WTC11 (cell line): ENCODE results near the gene SRCIN1. TPM values are rescaled to one million over a fixed set of nuclear protein-coding genes. Genes with fewer than 3 reads are reported as not detected.

Experiments used
- ATAC-seq: fragments of 200-7000 bp; cut with Tn5 transposase; 2 replicates; pipeline ENCODE4 v1.10.0; 2021; ENCODE audit warnings: mild to moderate bottlenecking, moderate library complexity
- CTCF ChIA-PET: fragments of 300-600 bp; sonication (Branson Sonifier 250); formaldehyde crosslinking; loops from one replicate; lab custom pipeline; 2021; ENCODE audit warnings: antibody characterized with exemption; lab: Charles Lee
- POLR2A ChIA-PET: fragments of 350-600 bp; sonication (Branson Sonifier 250); formaldehyde crosslinking; loops from one replicate; lab custom pipeline; 2021; ENCODE audit warnings: antibody characterized with exemption; lab: Charles Lee
- DNase-seq: peaks from one replicate; pipeline ENCODE4 v3.0.0; 2021; ENCODE audit warnings: low spot score
- H3K27ac Mint-ChIP-seq: 2 replicates; pipeline ENCODE4 v1.8.0; 2021; ENCODE audit warnings: mixed read lengths
- H3K27me3 Mint-ChIP-seq: 2 replicates; pipeline ENCODE4 v1.8.0; 2021; ENCODE audit warnings: low read depth, mild to moderate bottlenecking, moderate library complexity, mixed read lengths
- H3K36me3 Mint-ChIP-seq: 2 replicates; pipeline ENCODE4 v1.8.0; 2021; ENCODE audit warnings: mixed read lengths
- H3K4me1 Mint-ChIP-seq: 2 replicates; pipeline ENCODE4 v1.8.0; 2022; ENCODE audit warnings: mixed read lengths
- H3K4me3 Mint-ChIP-seq: 2 replicates; pipeline ENCODE4 v1.8.0; 2021; ENCODE audit warnings: mild to moderate bottlenecking, moderate library complexity, mixed read lengths
- H3K9me3 Mint-ChIP-seq: 2 replicates; pipeline ENCODE4 v1.8.0; 2021; ENCODE audit warnings: mixed read lengths
- ARID4B ChIP-seq: sonication (generic); formaldehyde crosslinking; IDR thresholded peaks from 2 replicates; pipeline ENCODE4 v1.8.0; 2023; ENCODE audit warnings: missing genetic modification reagents, mild to moderate bottlenecking, borderline replicate concordance
- FOXP1 ChIP-seq: sonication (generic); formaldehyde crosslinking; IDR thresholded peaks from 2 replicates; pipeline ENCODE4 v1.8.0; 2022; ENCODE audit warnings: missing genetic modification reagents, mild to moderate bottlenecking, moderate library complexity, borderline replicate concordance
- FOXP4 ChIP-seq: sonication (generic); formaldehyde crosslinking; IDR thresholded peaks from 2 replicates; pipeline ENCODE4 v1.8.0; 2022; ENCODE audit warnings: mild to moderate bottlenecking, missing genetic modification reagents
- GRHL2 ChIP-seq: fragments of 250-450 bp; sonication (Bioruptor Pico); IDR thresholded peaks from 2 replicates; pipeline ENCODE4 v1.8.0; 2022; ENCODE audit warnings: mild to moderate bottlenecking, moderate library complexity; ENCODE audit not compliant: insufficient replicate concordance, severe bottlenecking
- JAZF1 ChIP-seq: fragments of 250-450 bp; sonication (Bioruptor Pico); IDR thresholded peaks from 2 replicates; pipeline ENCODE4 v1.9.0; 2021; ENCODE audit warnings: moderate library complexity, mild to moderate bottlenecking, inconsistent platforms
- JUN ChIP-seq: sonication (generic); formaldehyde crosslinking; IDR thresholded peaks from 2 replicates; pipeline ENCODE4 v1.8.0; 2023; ENCODE audit warnings: mild to moderate bottlenecking, missing genetic modification reagents
- MYBL2 ChIP-seq: sonication (generic); formaldehyde crosslinking; IDR thresholded peaks from 2 replicates; pipeline ENCODE4 v1.8.1; 2023; ENCODE audit warnings: mild to moderate bottlenecking, moderate library complexity, missing genetic modification reagents
- NFE2L1 ChIP-seq: sonication (generic); formaldehyde crosslinking; IDR thresholded peaks from 2 replicates; pipeline ENCODE4 v1.8.1; 2023; ENCODE audit warnings: missing genetic modification reagents
- NR2C2 ChIP-seq: sonication (generic); formaldehyde crosslinking; IDR thresholded peaks from 2 replicates; pipeline ENCODE4 v1.8.0; 2022; ENCODE audit warnings: mild to moderate bottlenecking, missing genetic modification reagents
- RELA ChIP-seq: sonication (generic); formaldehyde crosslinking; IDR thresholded peaks from 2 replicates; pipeline ENCODE4 v1.8.1; 2022; ENCODE audit warnings: missing genetic modification reagents, mild to moderate bottlenecking, borderline replicate concordance
- SP1 ChIP-seq: sonication (generic); formaldehyde crosslinking; conservative IDR thresholded peaks from 2 replicates; pipeline ENCODE4 v1.8.1; 2022; ENCODE audit warnings: missing genetic modification reagents
- TCF7 ChIP-seq: sonication (generic); formaldehyde crosslinking; IDR thresholded peaks from 2 replicates; pipeline ENCODE4 v1.8.0; 2022; ENCODE audit warnings: mild to moderate bottlenecking, low read depth, missing genetic modification reagents, moderate library complexity
- ZNF423 ChIP-seq: fragments of 250-450 bp; sonication (Bioruptor Pico); IDR thresholded peaks from 2 replicates; pipeline ENCODE4 v2.1.2; 2022; ENCODE audit warnings: mild to moderate bottlenecking, moderate library complexity
- total RNA-seq: library from RNA; stranded (reverse); gene quantifications from 3 replicates; pipeline ENCODE4 v1.2.3, GENCODE V29; 2021
- TF ChIP-seq, protein P1 (sequence below): sonication (generic); formaldehyde crosslinking; conservative IDR thresholded peaks from 2 replicates; pipeline ENCODE4 v1.8.1; 2022; ENCODE audit warnings: mild to moderate bottlenecking, missing genetic modification reagents
- TF ChIP-seq, protein P2 (sequence below): sonication (generic); formaldehyde crosslinking; IDR thresholded peaks from 2 replicates; pipeline ENCODE4 v1.8.0; 2023; ENCODE audit warnings: mild to moderate bottlenecking, missing genetic modification reagents
- TF ChIP-seq, protein P3 (sequence below): sonication (generic); formaldehyde crosslinking; IDR thresholded peaks from 2 replicates; pipeline ENCODE4 v1.8.1; 2023; ENCODE audit warnings: mild to moderate bottlenecking, missing genetic modification reagents, borderline replicate concordance
- TF ChIP-seq, protein P4 (sequence below): sonication (generic); formaldehyde crosslinking; IDR thresholded peaks from 2 replicates; pipeline ENCODE4 v1.8.1; 2022; ENCODE audit warnings: low read depth, mild to moderate bottlenecking, moderate library complexity, missing genetic modification reagents, borderline replicate concordance
- TF ChIP-seq, protein P5 (sequence below): sonication (generic); formaldehyde crosslinking; IDR thresholded peaks from 2 replicates; pipeline ENCODE4 v1.8.1; 2022; ENCODE audit warnings: low read depth, missing genetic modification reagents, borderline replicate concordance

SRCIN1 gene
- total RNA-seq, 1 experiment from 2014 or later = 17.3 TPM

DNA sequence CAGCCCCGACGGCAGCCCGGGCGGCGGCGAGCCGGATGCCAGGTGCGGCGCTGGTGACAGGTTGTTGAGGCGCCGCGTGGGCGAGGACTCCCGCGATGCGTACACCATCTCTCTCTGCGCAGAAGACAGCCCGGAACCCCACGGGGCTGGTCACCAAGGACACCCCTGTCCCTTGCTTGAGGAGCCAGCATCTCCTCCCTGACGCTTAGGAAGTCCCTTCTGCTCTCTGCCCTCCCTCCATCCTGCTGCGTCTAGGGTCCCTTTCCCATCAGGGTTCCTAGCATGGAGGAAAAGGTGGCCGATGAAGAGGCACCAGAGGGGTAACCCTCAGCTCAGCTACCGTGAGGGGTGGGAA lies 43.6 kb downstream of the SRCIN1 start:
- Mint-ChIP-seq H3K36me3 (no peaks in the 10 kb centered on the region), H3K4me1 (peaks cover 56% of the 10 kb centered on the region)
- TF ChIP-seq TCF7 (no peak), SP1 (no peak), ZNF423 (CRISPR knock-in tag) (no peak), JUN (no peak), FOXP1 (CRISPR knock-in tag) (no peak), NR2C2 (CRISPR knock-in tag) (no peak), FOXP4 (CRISPR knock-in tag) (no peak), RELA (CRISPR knock-in tag) (no peak), NFE2L1 (CRISPR knock-in tag) (no peak), GRHL2 (no peak), MYBL2 (CRISPR knock-in tag) (0 out of 2 replicates have a peak, but pooled peaks have one; percentile 33), ARID4B (CRISPR knock-in tag) (no peak), JAZF1 (CRISPR knock-in tag) (no peak)
- TF ChIP-seq, protein P1, sequence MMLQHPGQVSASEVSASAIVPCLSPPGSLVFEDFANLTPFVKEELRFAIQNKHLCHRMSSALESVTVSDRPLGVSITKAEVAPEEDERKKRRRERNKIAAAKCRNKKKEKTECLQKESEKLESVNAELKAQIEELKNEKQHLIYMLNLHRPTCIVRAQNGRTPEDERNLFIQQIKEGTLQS = 0 out of 2 replicates have a peak, but pooled peaks have one; percentile 27
- TF ChIP-seq, protein P2, sequence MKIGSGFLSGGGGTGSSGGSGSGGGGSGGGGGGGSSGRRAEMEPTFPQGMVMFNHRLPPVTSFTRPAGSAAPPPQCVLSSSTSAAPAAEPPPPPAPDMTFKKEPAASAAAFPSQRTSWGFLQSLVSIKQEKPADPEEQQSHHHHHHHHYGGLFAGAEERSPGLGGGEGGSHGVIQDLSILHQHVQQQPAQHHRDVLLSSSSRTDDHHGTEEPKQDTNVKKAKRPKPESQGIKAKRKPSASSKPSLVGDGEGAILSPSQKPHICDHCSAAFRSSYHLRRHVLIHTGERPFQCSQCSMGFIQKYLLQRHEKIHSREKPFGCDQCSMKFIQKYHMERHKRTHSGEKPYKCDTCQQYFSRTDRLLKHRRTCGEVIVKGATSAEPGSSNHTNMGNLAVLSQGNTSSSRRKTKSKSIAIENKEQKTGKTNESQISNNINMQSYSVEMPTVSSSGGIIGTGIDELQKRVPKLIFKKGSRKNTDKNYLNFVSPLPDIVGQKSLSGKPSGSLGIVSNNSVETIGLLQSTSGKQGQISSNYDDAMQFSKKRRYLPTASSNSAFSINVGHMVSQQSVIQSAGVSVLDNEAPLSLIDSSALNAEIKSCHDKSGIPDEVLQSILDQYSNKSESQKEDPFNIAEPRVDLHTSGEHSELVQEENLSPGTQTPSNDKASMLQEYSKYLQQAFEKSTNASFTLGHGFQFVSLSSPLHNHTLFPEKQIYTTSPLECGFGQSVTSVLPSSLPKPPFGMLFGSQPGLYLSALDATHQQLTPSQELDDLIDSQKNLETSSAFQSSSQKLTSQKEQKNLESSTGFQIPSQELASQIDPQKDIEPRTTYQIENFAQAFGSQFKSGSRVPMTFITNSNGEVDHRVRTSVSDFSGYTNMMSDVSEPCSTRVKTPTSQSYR (CRISPR knock-in tag) = no peak
- TF ChIP-seq, protein P3, sequence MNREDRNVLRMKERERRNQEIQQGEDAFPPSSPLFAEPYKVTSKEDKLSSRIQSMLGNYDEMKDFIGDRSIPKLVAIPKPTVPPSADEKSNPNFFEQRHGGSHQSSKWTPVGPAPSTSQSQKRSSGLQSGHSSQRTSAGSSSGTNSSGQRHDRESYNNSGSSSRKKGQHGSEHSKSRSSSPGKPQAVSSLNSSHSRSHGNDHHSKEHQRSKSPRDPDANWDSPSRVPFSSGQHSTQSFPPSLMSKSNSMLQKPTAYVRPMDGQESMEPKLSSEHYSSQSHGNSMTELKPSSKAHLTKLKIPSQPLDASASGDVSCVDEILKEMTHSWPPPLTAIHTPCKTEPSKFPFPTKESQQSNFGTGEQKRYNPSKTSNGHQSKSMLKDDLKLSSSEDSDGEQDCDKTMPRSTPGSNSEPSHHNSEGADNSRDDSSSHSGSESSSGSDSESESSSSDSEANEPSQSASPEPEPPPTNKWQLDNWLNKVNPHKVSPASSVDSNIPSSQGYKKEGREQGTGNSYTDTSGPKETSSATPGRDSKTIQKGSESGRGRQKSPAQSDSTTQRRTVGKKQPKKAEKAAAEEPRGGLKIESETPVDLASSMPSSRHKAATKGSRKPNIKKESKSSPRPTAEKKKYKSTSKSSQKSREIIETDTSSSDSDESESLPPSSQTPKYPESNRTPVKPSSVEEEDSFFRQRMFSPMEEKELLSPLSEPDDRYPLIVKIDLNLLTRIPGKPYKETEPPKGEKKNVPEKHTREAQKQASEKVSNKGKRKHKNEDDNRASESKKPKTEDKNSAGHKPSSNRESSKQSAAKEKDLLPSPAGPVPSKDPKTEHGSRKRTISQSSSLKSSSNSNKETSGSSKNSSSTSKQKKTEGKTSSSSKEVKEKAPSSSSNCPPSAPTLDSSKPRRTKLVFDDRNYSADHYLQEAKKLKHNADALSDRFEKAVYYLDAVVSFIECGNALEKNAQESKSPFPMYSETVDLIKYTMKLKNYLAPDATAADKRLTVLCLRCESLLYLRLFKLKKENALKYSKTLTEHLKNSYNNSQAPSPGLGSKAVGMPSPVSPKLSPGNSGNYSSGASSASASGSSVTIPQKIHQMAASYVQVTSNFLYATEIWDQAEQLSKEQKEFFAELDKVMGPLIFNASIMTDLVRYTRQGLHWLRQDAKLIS (CRISPR knock-in tag) = no peak
- TF ChIP-seq, protein P4, sequence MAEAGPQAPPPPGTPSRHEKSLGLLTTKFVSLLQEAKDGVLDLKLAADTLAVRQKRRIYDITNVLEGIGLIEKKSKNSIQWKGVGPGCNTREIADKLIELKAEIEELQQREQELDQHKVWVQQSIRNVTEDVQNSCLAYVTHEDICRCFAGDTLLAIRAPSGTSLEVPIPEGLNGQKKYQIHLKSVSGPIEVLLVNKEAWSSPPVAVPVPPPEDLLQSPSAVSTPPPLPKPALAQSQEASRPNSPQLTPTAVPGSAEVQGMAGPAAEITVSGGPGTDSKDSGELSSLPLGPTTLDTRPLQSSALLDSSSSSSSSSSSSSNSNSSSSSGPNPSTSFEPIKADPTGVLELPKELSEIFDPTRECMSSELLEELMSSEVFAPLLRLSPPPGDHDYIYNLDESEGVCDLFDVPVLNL (CRISPR knock-in tag) = no peak
- TF ChIP-seq, protein P5, sequence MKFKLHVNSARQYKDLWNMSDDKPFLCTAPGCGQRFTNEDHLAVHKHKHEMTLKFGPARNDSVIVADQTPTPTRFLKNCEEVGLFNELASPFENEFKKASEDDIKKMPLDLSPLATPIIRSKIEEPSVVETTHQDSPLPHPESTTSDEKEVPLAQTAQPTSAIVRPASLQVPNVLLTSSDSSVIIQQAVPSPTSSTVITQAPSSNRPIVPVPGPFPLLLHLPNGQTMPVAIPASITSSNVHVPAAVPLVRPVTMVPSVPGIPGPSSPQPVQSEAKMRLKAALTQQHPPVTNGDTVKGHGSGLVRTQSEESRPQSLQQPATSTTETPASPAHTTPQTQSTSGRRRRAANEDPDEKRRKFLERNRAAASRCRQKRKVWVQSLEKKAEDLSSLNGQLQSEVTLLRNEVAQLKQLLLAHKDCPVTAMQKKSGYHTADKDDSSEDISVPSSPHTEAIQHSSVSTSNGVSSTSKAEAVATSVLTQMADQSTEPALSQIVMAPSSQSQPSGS = no peak

More for the DNA sequence above, 43.6 kb downstream of the SRCIN1 start:
- ATAC-seq = no peak
- CTCF ChIA-PET = interaction anchor here (0.6 to 10.6 kb wide), 9 partner anchors 14 to 142 kb away, joined by 3 to 501 read pairs (median 61); partner anchors contain the start of gene SRCIN1
- H3K9me3 Mint-ChIP-seq = no peaks in the 10 kb centered on the region
- POLR2A ChIA-PET = no interaction called here
- H3K4me3 Mint-ChIP-seq = peak overlapping the region; percentile 71
- H3K27ac Mint-ChIP-seq = no peak overlapping the region
- DNase-seq = no peak
- peaks cover 87% of the 10 kb centered on the region for H3K27me3 Mint-ChIP-seq
